Nephron progenitor cell (in vitro differentiated cells): ENCODE measurements around the gene EDEM2.
"Not testable (repeated sequence)": the region's sequence is repeated elsewhere in the genome, so short reads cannot be mapped to it uniquely, and the experiment has no call there.

Experiments used
- DNase-seq: peaks from one replicate; pipeline ENCODE4 v3.0.0; 2021
- H3K27ac Mint-ChIP-seq: 2 replicates; pipeline ENCODE4 v1.8.0; 2021; ENCODE audit warnings: mild to moderate bottlenecking, moderate library complexity, mixed read lengths
- H3K27me3 Mint-ChIP-seq: 2 replicates; pipeline ENCODE4 v1.8.0; 2021; ENCODE audit warnings: mild to moderate bottlenecking, low read depth, mixed read lengths; ENCODE audit not compliant: poor library complexity
- H3K36me3 Mint-ChIP-seq: 2 replicates; pipeline ENCODE4 v1.8.0; 2021; ENCODE audit warnings: low read depth, mixed read lengths
- H3K4me1 Mint-ChIP-seq: 2 replicates; pipeline ENCODE4 v1.8.0; 2021; ENCODE audit warnings: mixed read lengths
- H3K4me3 Mint-ChIP-seq: 2 replicates; pipeline ENCODE4 v1.8.0; 2021; ENCODE audit warnings: mild to moderate bottlenecking, moderate library complexity, mixed read lengths
- H3K9me3 Mint-ChIP-seq: 2 replicates; pipeline ENCODE4 v1.8.0; 2021; ENCODE audit warnings: mild to moderate bottlenecking, moderate library complexity, mixed read lengths
- CTCF ChIP-seq: fragments of 200-600 bp; sonication (generic); IDR thresholded peaks from 2 replicates; pipeline ENCODE4 v1.5.0; 2021; ENCODE audit warnings: antibody characterized with exemption

The EDEM2 gene

GRCh38 chr20:35171753-35172433 lies 24.8 kb upstream of the EDEM2 start, which contains the start of gene PROCR:
PROCR (plus strand) TSS chr20:35172072; CDS start chr20:35172155, 83 bp downstream.
- Mint-ChIP-seq H3K9me3 (peaks cover 8% of the 10 kb centered on the region), H3K4me1 (peaks cover 21% of the 10 kb centered on the region), H3K36me3 (no peaks in the 10 kb centered on the region), H3K27me3 (peaks cover 26% of the 10 kb centered on the region), H3K4me3 (peak within 1 kb of the TSS; percentile 66), H3K27ac (peak within 1 kb of the TSS; percentile 8)
- no peak for TF ChIP-seq CTCF
- peak; percentile 57 for DNase-seq

- H3K4me1 Mint-ChIP-seq: peaks cover 21% of the 10 kb centered on the region
- TF ChIP-seq CTCF: no peak
- H3K27me3 Mint-ChIP-seq: peaks cover 27% of the 10 kb centered on the region
- peaks cover 8% of the 10 kb centered on the region for H3K9me3 Mint-ChIP-seq
- peak overlapping the region; percentile 66 for H3K4me3 Mint-ChIP-seq
- no peak for DNase-seq
- H3K27ac Mint-ChIP-seq: no peak overlapping the region
- no peaks in the 10 kb centered on the region for H3K36me3 Mint-ChIP-seq
Observed at GRCh38 chr20:35171438-35171752, 24.3 kb upstream of the EDEM2 start.

GRCh38 chr20:35168701-35169409 lies 21.7 kb upstream of the EDEM2 start:
- H3K27me3 Mint-ChIP-seq: peaks cover 15% of the 10 kb centered on the region
- H3K27ac Mint-ChIP-seq, H3K4me3 Mint-ChIP-seq, H3K9me3 Mint-ChIP-seq, DNase-seq, H3K36me3 Mint-ChIP-seq: not testable (repeated sequence)
- peaks cover 15% of the 10 kb centered on the region for H3K4me1 Mint-ChIP-seq

- H3K4me3 Mint-ChIP-seq: no peak overlapping the region
- peaks cover 14% of the 10 kb centered on the region for H3K4me1 Mint-ChIP-seq
- H3K36me3 Mint-ChIP-seq: no peaks in the 10 kb centered on the region
- peaks cover 10% of the 10 kb centered on the region for H3K27me3 Mint-ChIP-seq
- H3K27ac Mint-ChIP-seq: no peak overlapping the region
- DNase-seq: no peak
- TF ChIP-seq CTCF: no peak
- peaks cover 15% of the 10 kb centered on the region for H3K9me3 Mint-ChIP-seq
Observed at GRCh38 chr20:35167787-35168186, 20.7 kb upstream of the EDEM2 start.

GRCh38 chr20:35166242-35166830 lies 19.2 kb upstream of the EDEM2 start:
- no peak for TF ChIP-seq CTCF
- no peaks in the 10 kb centered on the region for H3K36me3 Mint-ChIP-seq
- peak overlapping the region; percentile 55 for H3K27ac Mint-ChIP-seq
- no peak for DNase-seq
- peaks cover 17% of the 10 kb centered on the region for H3K9me3 Mint-ChIP-seq
- peaks cover 7% of the 10 kb centered on the region for H3K27me3 Mint-ChIP-seq
- H3K4me1 Mint-ChIP-seq: peaks cover 4% of the 10 kb centered on the region
- no peak overlapping the region for H3K4me3 Mint-ChIP-seq
